A673 (cell line): ENCODE measurements around the gene ARHGAP24. TPM values are rescaled to one million over a fixed set of nuclear protein-coding genes. Genes with fewer than 3 reads are reported as not detected.

ENCODE experiments used
- BruUV-seq: library from RNA; stranded (reverse); fragments of 400-500 nt; replicated peaks from 2 replicates; lab custom pipeline; 2021; lab: Mats Ljungman, UMichigan
- CTCF ChIA-PET: fragments of 300-600 bp; sonication (Branson Sonifier 250); formaldehyde crosslinking; loops from one replicate; lab custom pipeline; 2022; ENCODE audit warnings: antibody characterized with exemption; lab: Charles Lee
- POLR2A ChIA-PET: fragments of 300-600 bp; sonication (Branson Sonifier 250); formaldehyde crosslinking; loops from one replicate; lab custom pipeline; 2022; ENCODE audit warnings: antibody characterized with exemption; ENCODE audit not compliant: low non-redundant PET; lab: Charles Lee
- DNase-seq: peaks from one replicate; pipeline ENCODE4 v3.0.0-alpha.2; 2015; ENCODE audit warnings: low spot score
- H3K27ac ChIP-seq: fragments of 200-600 bp; sonication (generic); 2 replicates; pipeline ENCODE4 v1.5.1; 2016; ENCODE audit warnings: mixed run types, low read depth, mild to moderate bottlenecking, mixed read lengths, antibody characterized with exemption, low read length; ENCODE audit not compliant: poor library complexity, severe bottlenecking
- H3K27me3 ChIP-seq: fragments of 200-600 bp; sonication (generic); replicated peaks from 2 replicates; pipeline ENCODE4 v1.6.1; 2017; ENCODE audit warnings: mixed run types, low read depth, mild to moderate bottlenecking, mixed read lengths, antibody characterized with exemption, low read length; ENCODE audit not compliant: insufficient read depth, poor library complexity
- H3K36me3 ChIP-seq: fragments of 200-600 bp; sonication (generic); 2 replicates; pipeline ENCODE4 v1.6.1; 2016; ENCODE audit warnings: mixed run types, mild to moderate bottlenecking, mixed read lengths, antibody characterized with exemption, low read length; ENCODE audit not compliant: insufficient read depth, poor library complexity, severe bottlenecking
- H3K4me1 ChIP-seq: fragments of 200-600 bp; sonication (generic); 2 replicates; pipeline ENCODE4 v1.6.1; 2017; ENCODE audit warnings: mixed run types, mild to moderate bottlenecking, mixed read lengths, antibody characterized with exemption, low read length; ENCODE audit not compliant: insufficient read depth, poor library complexity, severe bottlenecking
- H3K4me3 ChIP-seq: fragments of 200-600 bp; sonication (generic); 2 replicates; pipeline ENCODE4 v1.5.1; 2016; ENCODE audit warnings: low read depth, mixed run types, mild to moderate bottlenecking, mixed read lengths, low read length; ENCODE audit not compliant: poor library complexity, severe bottlenecking
- H3K9me3 ChIP-seq: fragments of 200-600 bp; sonication (generic); 2 replicates; pipeline ENCODE4 v1.6.1; 2016; ENCODE audit warnings: mixed run types, low read depth, mild to moderate bottlenecking, mixed read lengths, antibody characterized with exemption, low read length; ENCODE audit not compliant: poor library complexity, severe bottlenecking
- CTCF ChIP-seq: fragments of 300-800, 200-600 bp; sonication (generic); conservative IDR thresholded peaks from 2 replicates; pipeline ENCODE4 v1.5.1; 2017; ENCODE audit warnings: low read depth, mild to moderate bottlenecking, antibody characterized with exemption, low read length, moderate library complexity, mixed read lengths
- EZH2 ChIP-seq: fragments of 200-600 bp; sonication (generic); IDR thresholded peaks from 2 replicates; pipeline ENCODE4 v1.6.1; 2017; ENCODE audit warnings: borderline replicate concordance, low read depth, mild to moderate bottlenecking, mixed read lengths, antibody characterized with exemption, low read length; ENCODE audit not compliant: poor library complexity, severe bottlenecking
- intact Hi-C: fragments of 100-400 bp; cut with micrococcal nuclease; formaldehyde crosslinking; loops from one replicate; pipeline ENCODE4 v1.10.0; 2022; ENCODE audit not compliant: unreplicated experiment
- total RNA-seq: library from RNA; stranded (reverse); gene quantifications from 2 replicates; pipeline ENCODE4 v1.2.3, GENCODE V29; 2021

Gene ARHGAP24
- total RNA-seq, 1 experiment from 2014 or later, result 5.8 TPM

DNA sequence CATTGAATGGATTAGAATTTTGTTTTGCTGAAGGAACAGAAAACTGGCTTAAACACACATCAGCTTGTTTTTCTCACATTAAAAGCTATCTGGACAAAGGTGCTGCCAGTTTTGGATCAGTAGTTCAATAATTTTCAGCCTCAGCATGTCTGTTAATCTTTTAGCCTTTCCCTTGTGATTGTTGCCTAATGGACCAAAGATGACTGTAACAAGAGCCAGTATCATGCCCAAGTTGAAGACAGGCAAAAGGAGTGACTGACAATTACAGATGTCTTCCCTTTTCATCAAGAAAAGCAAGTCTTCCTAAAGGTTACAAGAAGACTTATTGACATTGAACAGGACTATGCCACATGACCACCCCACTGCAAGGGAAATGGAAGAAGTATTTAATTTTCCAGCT lies 465.2 kb downstream of the ARHGAP24 start:
- no peaks in the 10 kb centered on the region for H3K4me1 ChIP-seq
- POLR2A ChIA-PET, result no interaction called here
- TF ChIP-seq CTCF, result no peak
- no peak for TF ChIP-seq EZH2
- H3K27me3 ChIP-seq, result no peaks in the 10 kb centered on the region
- BruUV-seq, result no TSS peak
- no peak overlapping the region for H3K4me3 ChIP-seq
- no peaks in the 10 kb centered on the region for H3K36me3 ChIP-seq
- no peak overlapping the region for H3K27ac ChIP-seq
- no peak for DNase-seq
- CTCF ChIA-PET, result no interaction called here
- intact Hi-C loops, result no loop called here
- H3K9me3 ChIP-seq, result no peaks in the 10 kb centered on the region

DNA sequence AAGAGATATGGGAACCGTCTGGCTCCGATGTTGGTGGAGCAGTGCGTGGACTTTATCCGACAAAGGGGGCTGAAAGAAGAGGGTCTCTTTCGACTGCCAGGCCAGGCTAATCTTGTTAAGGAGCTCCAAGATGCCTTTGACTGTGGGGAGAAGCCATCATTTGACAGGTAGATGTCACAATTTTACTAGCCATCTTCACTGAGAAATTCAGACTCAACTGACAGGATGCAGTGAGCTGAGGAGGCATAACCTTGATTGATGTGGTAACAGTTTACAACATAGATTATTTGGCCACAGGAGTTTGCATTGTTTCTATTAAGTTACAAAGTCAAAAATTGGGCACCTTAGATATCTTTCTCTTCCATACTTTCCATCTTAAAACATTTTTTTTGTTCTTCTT lies 467.2 kb downstream of the ARHGAP24 start:
- POLR2A ChIA-PET, result no interaction called here
- no peak overlapping the region for H3K4me3 ChIP-seq
- no peak for TF ChIP-seq EZH2
- TF ChIP-seq CTCF, result no peak
- no peaks in the 10 kb centered on the region for H3K9me3 ChIP-seq
- H3K4me1 ChIP-seq, result no peaks in the 10 kb centered on the region
- no peaks in the 10 kb centered on the region for H3K36me3 ChIP-seq
- CTCF ChIA-PET, result no interaction called here
- no peak for DNase-seq
- no peak overlapping the region for H3K27ac ChIP-seq
- no TSS peak for BruUV-seq
- no peaks in the 10 kb centered on the region for H3K27me3 ChIP-seq
- intact Hi-C loops, result no loop called here

DNA sequence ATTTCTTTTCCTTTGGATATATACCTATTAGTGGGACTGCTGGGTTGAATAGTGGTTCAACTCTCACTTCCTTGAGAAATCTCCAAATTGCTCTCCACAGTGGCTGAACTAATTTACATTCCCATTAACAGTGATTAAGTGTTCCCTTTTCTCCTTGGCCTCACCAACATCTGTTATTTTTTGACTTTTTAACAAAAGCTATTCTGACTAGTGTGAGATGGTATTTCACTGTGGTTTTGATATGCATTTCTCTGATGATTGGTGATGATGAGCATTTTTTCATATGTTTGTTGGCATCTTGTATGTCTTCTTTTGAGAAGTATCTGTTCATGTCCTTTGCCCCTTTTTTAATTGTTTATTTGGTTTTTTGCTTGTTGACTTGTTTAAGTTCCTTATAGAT lies 471.9 kb downstream of the ARHGAP24 start:
- no peak overlapping the region for H3K27ac ChIP-seq
- TF ChIP-seq CTCF (no peak), EZH2 (no peak)
- H3K4me1 ChIP-seq, result no peaks in the 10 kb centered on the region
- H3K4me3 ChIP-seq, result no peak overlapping the region
- no peaks in the 10 kb centered on the region for H3K9me3 ChIP-seq
- no TSS peak for BruUV-seq
- intact Hi-C loops, result no loop called here
- ChIA-PET POLR2A (no interaction called here), CTCF (no interaction called here)
- no peaks in the 10 kb centered on the region for H3K36me3 ChIP-seq
- no peaks in the 10 kb centered on the region for H3K27me3 ChIP-seq
- DNase-seq, result no peak
